GM12892 (cell line): ENCODE measurements around the gene OR5M8.

Source experiments
- DNase-seq: peaks from one replicate; pipeline ENCODE4 v3.0.0; 2011; ENCODE audit not compliant: insufficient read length
- FAIRE-seq: peaks from 2 replicates; lab custom pipeline; 2011; peaks lifted over from hg19 to GRCh38; lab: Jason Lieb, UNC
- POLR2A ChIP-seq: IDR thresholded peaks from 2 replicates; pipeline ENCODE4 v1.6.1; 2011; ENCODE audit warnings: low read depth, low read length, control low read depth
- POLR2AphosphoS5 ChIP-seq: IDR thresholded peaks from 2 replicates; pipeline ENCODE4 v1.6.1; 2011; ENCODE audit warnings: low read depth, low read length, control low read depth
- TAF1 ChIP-seq: IDR thresholded peaks from 2 replicates; pipeline ENCODE4 v1.6.1; 2011; ENCODE audit warnings: low read depth, mild to moderate bottlenecking, control low read depth, low read length, borderline replicate concordance

The OR5M8 gene

DNA sequence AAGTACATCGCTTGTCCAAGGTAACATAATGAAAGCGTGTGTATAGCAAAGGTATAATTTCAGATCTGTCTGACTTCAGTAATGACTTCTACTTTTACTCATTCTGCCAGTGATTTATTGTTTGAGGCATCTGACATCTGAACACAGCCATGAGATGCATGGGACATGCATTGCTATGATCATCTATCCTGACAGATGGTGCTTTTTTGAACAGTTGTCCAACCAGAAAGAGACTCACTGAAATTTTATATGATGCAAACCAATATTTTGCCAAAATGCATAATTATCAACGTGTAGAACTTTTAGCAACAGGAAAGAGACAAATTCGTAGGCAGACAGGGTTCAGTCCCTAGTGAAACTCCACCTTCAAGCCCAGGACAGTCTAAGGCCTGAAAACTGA, 37.6 kb downstream of the OR5M8 start:
- TF ChIP-seq POLR2AphosphoS5 (no peak), POLR2A (no peak), TAF1 (no peak)
- DNase-seq (no peak), FAIRE-seq (no peak)
